HepG2 (cell line): ENCODE data around the gene FBLN5. TPM values are rescaled to one million over a fixed set of nuclear protein-coding genes. Genes with fewer than 3 reads are reported as not detected.
A peak's percentile ranks its signal among the peaks of the same experiment; 100 is the strongest.

Source experiments
- ATAC-seq: fragments of 200-7000 bp; cut with Tn5 transposase; 3 replicates; pipeline ENCODE4 v1.9.1; 2020; ENCODE audit warnings: mild to moderate bottlenecking, moderate library complexity
- BruUV-seq: library from RNA; stranded (reverse); fragments of 400-500 nt; replicated peaks from 2 replicates; lab custom pipeline; 2021; lab: Mats Ljungman, UMichigan
- CTCF ChIA-PET: fragments of 300-600 bp; formaldehyde crosslinking; extraction: SDS; loops from one replicate; lab custom pipeline; 2021; ENCODE audit warnings: low total read pairs, inconsistent platforms, low intra/inter-chr PET ratio; lab: Yijun Ruan, JAX
- POLR2A ChIA-PET: fragments of 350-600 bp; sonication (Branson Sonifier 250); formaldehyde crosslinking; loops from one replicate; lab custom pipeline; 2020; ENCODE audit warnings: antibody characterized with exemption, inconsistent platforms; lab: Yijun Ruan, JAX
- DNase-seq: peaks from one replicate; pipeline ENCODE4 v3.0.0-alpha.2; 2015; ENCODE audit warnings: low spot score
- FAIRE-seq: peaks from 3 replicates; lab custom pipeline; 2011; peaks lifted over from hg19 to GRCh38; lab: Jason Lieb, UNC
- H2AFZ ChIP-seq: one replicate; pipeline ENCODE4 v1.6.1; 2011; ENCODE audit warnings: low read length, inconsistent platforms
- H3K27ac ChIP-seq: fragments of 300-600 bp; 3 replicates; pipeline ENCODE4 v1.8.0; 2011; ENCODE audit warnings: mixed run types, mild to moderate bottlenecking, mixed read lengths, low read length, inconsistent platforms; ENCODE audit not compliant: insufficient read depth; ENCODE audit errors: extremely low read length
- H3K27me3 ChIP-seq, 2 experiments: fragments of 200-600 bp in 1 of 2; 2 replicates in 1 of 2; 3 replicates in 1 of 2; pipeline versions ENCODE4 v1.6.0 to v1.8.0; 2011; ENCODE audit warnings: low read length in 2 of 2, mild to moderate bottlenecking in 2 of 2, moderate library complexity in 2 of 2, inconsistent platforms in 1 of 2; ENCODE audit not compliant: insufficient read depth in 2 of 2, control insufficient read depth in 1 of 2
- H3K36me3 ChIP-seq, 2 experiments: fragments of 200-600 bp in 1 of 2; replicated peaks in 1 of 2; 2 replicates in 1 of 2; 3 replicates in 1 of 2; pipeline versions ENCODE4 v1.5.1 to v1.8.0; 2011; ENCODE audit warnings: low read length in 2 of 2, inconsistent platforms in 1 of 2; ENCODE audit not compliant: insufficient read depth in 2 of 2, control insufficient read depth in 1 of 2
- H3K4me1 ChIP-seq: 2 replicates; pipeline ENCODE4 v1.5.1; 2012; ENCODE audit warnings: low read length, inconsistent platforms; ENCODE audit not compliant: insufficient read depth
- H3K4me2 ChIP-seq: 2 replicates; pipeline ENCODE4 v1.6.0; 2011; ENCODE audit warnings: low read depth, low read length, inconsistent platforms
- H3K4me3 ChIP-seq, 3 experiments: fragments of 200-600 bp in 1 of 3; sonication (generic), shearing (Covaris generic) in 1 of 3; replicated peaks in 1 of 3; 2 replicates each; pipeline ENCODE4 v1.5.1; 2011 to 2016; ENCODE audit warnings: low read length in 3 of 3, inconsistent platforms in 2 of 3, low read depth in 2 of 3, mild to moderate bottlenecking in 2 of 3, control low read depth in 1 of 3, mixed read lengths in 1 of 3; ENCODE audit not compliant: insufficient read depth in 1 of 3
- H3K79me2 ChIP-seq: one replicate; pipeline ENCODE4 v1.6.1; 2011; ENCODE audit warnings: low read length, inconsistent platforms; ENCODE audit not compliant: insufficient read depth
- H3K9ac ChIP-seq: 2 replicates; pipeline ENCODE4 v1.6.0; 2011; ENCODE audit warnings: mild to moderate bottlenecking, low read depth, low read length, inconsistent platforms; ENCODE audit not compliant: insufficient read depth
- H3K9me3 ChIP-seq: 2 replicates; pipeline ENCODE4 v1.5.1; 2012; ENCODE audit warnings: mild to moderate bottlenecking, low read length
- H4K20me1 ChIP-seq: 2 replicates; pipeline ENCODE4 v1.6.0; 2011; ENCODE audit warnings: inconsistent platforms, mild to moderate bottlenecking, low read length, moderate library complexity; ENCODE audit not compliant: insufficient read depth
- ADNP ChIP-seq: sonication (generic); formaldehyde crosslinking; IDR thresholded peaks from 2 replicates; pipeline ENCODE4 v1.4.0; 2020; ENCODE audit warnings: missing genetic modification reagents
- BHLHE40 ChIP-seq: IDR thresholded peaks from 2 replicates; pipeline ENCODE4 v1.6.1; 2011; ENCODE audit warnings: low read length, improper control_type of control experiment
- CCAR2 ChIP-seq: fragments of 200-400 bp; formaldehyde crosslinking; optimal IDR thresholded peaks from 2 replicates; pipeline ENCODE3; 2018; ENCODE audit warnings: low read depth, mild to moderate bottlenecking, low read length, moderate library complexity
- FUBP1 ChIP-seq: sonication (generic); formaldehyde crosslinking; IDR thresholded peaks from 2 replicates; pipeline ENCODE4 v1.5.1; 2020; ENCODE audit warnings: missing genetic modification reagents, mild to moderate bottlenecking, borderline replicate concordance
- NCOA1 ChIP-seq: sonication (generic); formaldehyde crosslinking; IDR thresholded peaks from 2 replicates; pipeline ENCODE4 v1.9.0; 2021; ENCODE audit warnings: missing genetic modification reagents
- RAD21 ChIP-seq: fragments of 450-650 bp; formaldehyde crosslinking; IDR thresholded peaks from 2 replicates; pipeline ENCODE4 v1.5.0; 2020; ENCODE audit warnings: mild to moderate bottlenecking
- SMC3 ChIP-seq: IDR thresholded peaks from 2 replicates; pipeline ENCODE4 v1.6.1; 2011; ENCODE audit warnings: low read length, improper control_type of control experiment
- TBX3 ChIP-seq: fragments of 450-650 bp; IDR thresholded peaks from 2 replicates; pipeline ENCODE4 v1.6.1; 2017; ENCODE audit warnings: antibody characterized with exemption, mild to moderate bottlenecking, inconsistent platforms, borderline replicate concordance
- THAP7 ChIP-seq: sonication (generic); formaldehyde crosslinking; IDR thresholded peaks from 2 replicates; pipeline ENCODE4 v1.8.1; 2023; ENCODE audit warnings: mild to moderate bottlenecking, missing genetic modification reagents
- XRCC5 ChIP-seq: fragments of 200-400 bp; formaldehyde crosslinking; optimal IDR thresholded peaks from 2 replicates; pipeline ENCODE3; 2017; ENCODE audit warnings: mild to moderate bottlenecking, low read length
- YY1 ChIP-seq: IDR thresholded peaks from 2 replicates; pipeline ENCODE4 v1.6.1; 2011; ENCODE audit warnings: low read length, low read depth, moderate library complexity, mild to moderate bottlenecking; ENCODE audit not compliant: insufficient read depth, insufficient replicate concordance
- ZNF224 ChIP-seq: sonication (generic); formaldehyde crosslinking; IDR thresholded peaks from 2 replicates; pipeline ENCODE4 v1.5.0; 2020; ENCODE audit warnings: mild to moderate bottlenecking, missing genetic modification reagents
- ZNF556 ChIP-seq: sonication (generic); formaldehyde crosslinking; IDR thresholded peaks from 2 replicates; pipeline ENCODE4 v1.4.0; 2020; ENCODE audit warnings: mild to moderate bottlenecking, missing genetic modification reagents, borderline replicate concordance
- ZNF781 ChIP-seq: sonication (generic); formaldehyde crosslinking; IDR thresholded peaks from 2 replicates; pipeline ENCODE4 v1.5.1; 2020; ENCODE audit warnings: borderline replicate concordance, mild to moderate bottlenecking, missing genetic modification reagents; ENCODE audit errors: not compliant biosample characterization
- ZNF879 ChIP-seq: sonication (generic); formaldehyde crosslinking; IDR thresholded peaks from 2 replicates; pipeline ENCODE4 v1.8.1; 2023; ENCODE audit warnings: missing genetic modification reagents
- WGBS: methylation state at CpG from one replicate; pipeline ENCODE4 v1.1.6; 2017; ENCODE audit warnings: low lambda C conversion rate; 5-methylcytosine and 5-hydroxymethylcytosine counted together
- in situ Hi-C: cut with HindIII; loops from 2 replicates; pipeline ENCODE4 v1.10.0; 2017; ENCODE audit warnings: low pct_unique_long_range_greater_than_20kb; ENCODE audit not compliant: extremely low pct_ligation_motif_present
- intact Hi-C: fragments of 100-400 bp; cut with micrococcal nuclease; formaldehyde crosslinking; loops from one replicate; pipeline ENCODE4 v1.10.0; 2022; ENCODE audit not compliant: unreplicated experiment
- polyA plus RNA-seq, 8 experiments: library from polyadenylated mRNA; depleted of rRNA in 3 of 8; stranded (reverse) in 7 of 8; unstranded in 1 of 8; fragments of >200 nt; fragmentation: Illumina TruSeq in 4 of 8; extraction: Trizol in 4 of 8; gene quantifications; 2 replicates each; pipeline versions ENCODE4 v1.2.1 to v1.2.3, GENCODE V29; 2011 to 2016; ENCODE audit warnings: low read depth in 4 of 8, missing spikeins in 1 of 8, mixed read lengths in 1 of 8; ENCODE audit not compliant: insufficient read depth in 1 of 8
- total RNA-seq, 5 experiments: library from RNA; depleted of rRNA; stranded (reverse); fragments of >200 nt; fragmentation: Illumina TruSeq; extraction: Trizol; gene quantifications; 2 replicates each; pipeline ENCODE4 v1.2.3, GENCODE V29; 2016; ENCODE audit warnings: low read depth in 1 of 5
- TF ChIP-seq, protein P1 (sequence below): sonication (generic); formaldehyde crosslinking; IDR thresholded peaks from 2 replicates; pipeline ENCODE4 v1.4.0; 2020; ENCODE audit warnings: missing genetic modification reagents, mild to moderate bottlenecking, borderline replicate concordance

Gene FBLN5
- total and polyA plus RNA-seq, 2 of the 13 experiments (the other 11 are each of a cell fraction or from before 2014, with no cell fraction given), result 0.38 to 0.77 TPM

DNA sequence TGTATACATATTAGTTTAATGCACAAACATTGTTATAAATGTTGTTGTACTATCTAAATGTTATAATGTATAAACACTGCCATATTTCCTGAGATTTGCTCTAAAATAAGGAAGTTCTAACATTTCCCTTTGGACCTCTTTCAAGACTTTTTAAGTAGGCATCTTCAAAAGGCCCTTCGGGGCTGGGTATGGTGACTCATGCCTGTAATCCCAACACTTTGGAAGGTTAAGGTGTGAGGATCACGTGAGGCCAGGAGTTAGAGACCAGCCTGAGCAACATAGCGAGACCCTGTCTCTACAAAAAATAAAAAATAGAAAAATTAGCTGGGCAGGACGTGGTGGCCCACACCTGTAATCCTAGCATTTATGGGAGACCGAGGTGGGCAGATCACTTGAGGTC, 35.5 kb downstream of the FBLN5 start:
- CTCF ChIA-PET, result interaction anchor here (1.7 to 2.5 kb wide), 2 partner anchors 53 to 262 kb away, joined by 7 to 11 read pairs; no protein-coding TSS in a partner anchor
- H2AFZ ChIP-seq, result no peak overlapping the region

GRCh38 chr14:91911474-91912032, 35.9 kb downstream of the FBLN5 start:
- in situ Hi-C loops, result loop anchor here (25.0 kb wide), 1 partner anchor 249 kb away; no protein-coding TSS in a partner anchor
- no peak overlapping the region for H2AFZ ChIP-seq
- H3K4me1 ChIP-seq, result peaks cover 3% of the 10 kb centered on the region; the same call in 1 of the 2 replicates
- H4K20me1 ChIP-seq, result no peaks in the 10 kb centered on the region
- CTCF ChIA-PET, result interaction anchor here (0.6 to 2.5 kb wide), 3 partner anchors 53 to 262 kb away, joined by 3 to 11 read pairs (median 7); no protein-coding TSS in a partner anchor
- no peaks in the 10 kb centered on the region for H3K9me3 ChIP-seq
- POLR2A ChIA-PET, result interaction anchor here (0.9 kb wide), 1 partner anchor 402 kb away, joined by 4 read pairs; no protein-coding TSS in a partner anchor
- H3K4me2 ChIP-seq, result no peak overlapping the region
- FAIRE-seq (peak; percentile 44), ATAC-seq (peak; percentile 90), DNase-seq (peak; percentile 47)
- no TSS peak for BruUV-seq
- intact Hi-C loops, result loop anchor here (1.0 to 5.0 kb wide), 2 partner anchors 52 to 259 kb away; no protein-coding TSS in a partner anchor
- 39% methylated on average over 9 of the region's 9 CpGs for WGBS
- no peaks in the 10 kb centered on the region for H3K79me2 ChIP-seq
- no peaks in the 10 kb centered on the region for H3K27me3 ChIP-seq
- no peak overlapping the region for H3K4me3 ChIP-seq
- H3K27ac ChIP-seq, result no peak overlapping the region
- no peak overlapping the region for H3K9ac ChIP-seq
- no peaks in the 10 kb centered on the region for H3K36me3 ChIP-seq
- no peak for TF ChIP-seq NCOA1 (CRISPR knock-in tag)
- peak; percentile 76 for TF ChIP-seq YY1
- TF ChIP-seq ZNF224 (CRISPR knock-in tag), result no peak
- TF ChIP-seq ZNF556 (CRISPR knock-in tag), result no peak
- no peak for TF ChIP-seq THAP7
- peak; percentile 15 for TF ChIP-seq XRCC5
- TF ChIP-seq SMC3, result peak; percentile 83
- no peak for TF ChIP-seq ZNF879 (CRISPR knock-in tag)
- TF ChIP-seq, protein P1, sequence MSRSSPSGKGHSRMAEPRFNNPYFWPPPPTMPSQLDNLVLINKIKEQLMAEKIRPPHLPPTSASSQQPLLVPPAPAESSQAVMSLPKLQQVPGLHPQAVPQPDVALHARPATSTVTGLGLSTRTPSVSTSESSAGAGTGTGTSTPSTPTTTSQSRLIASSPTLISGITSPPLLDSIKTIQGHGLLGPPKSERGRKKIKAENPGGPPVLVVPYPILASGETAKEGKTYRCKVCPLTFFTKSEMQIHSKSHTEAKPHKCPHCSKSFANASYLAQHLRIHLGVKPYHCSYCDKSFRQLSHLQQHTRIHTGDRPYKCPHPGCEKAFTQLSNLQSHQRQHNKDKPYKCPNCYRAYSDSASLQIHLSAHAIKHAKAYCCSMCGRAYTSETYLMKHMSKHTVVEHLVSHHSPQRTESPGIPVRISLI (CRISPR knock-in tag), result peak; percentile 87
- TF ChIP-seq FUBP1 (CRISPR knock-in tag), result no peak
- peak; percentile 37; the same call in 1 of the 2 replicates for TF ChIP-seq RAD21
- no peak for TF ChIP-seq ZNF781 (CRISPR knock-in tag)

More for the DNA sequence above, 35.5 kb downstream of the FBLN5 start:
- no TSS peak for BruUV-seq
- DNase-seq, result no peak
- POLR2A ChIA-PET, result no interaction called here
- Histone ChIP-seq H4K20me1 (no peaks in the 10 kb centered on the region), H3K27ac (no peak overlapping the region), H3K27me3 (no peaks in the 10 kb centered on the region), H3K79me2 (no peaks in the 10 kb centered on the region), H3K4me2 (no peak overlapping the region), H3K4me1 (no peaks in the 10 kb centered on the region), H3K4me3 (no peak overlapping the region), H3K9me3 (no peaks in the 10 kb centered on the region), H3K9ac (no peak overlapping the region), H3K36me3 (no peaks in the 10 kb centered on the region)
- in situ Hi-C loops (loop anchor here (25.0 kb wide), 1 partner anchor 250 kb away; no protein-coding TSS in a partner anchor), intact Hi-C loops (loop anchor here (5.0 kb wide), 1 partner anchor 260 kb away; no protein-coding TSS in a partner anchor)
- no peak for ATAC-seq
- 40% methylated on average over 5 of the region's 5 CpGs for WGBS
- TF ChIP-seq TBX3, result no peak
- no peak for TF ChIP-seq ADNP (CRISPR knock-in tag)
- TF ChIP-seq BHLHE40, result 0 out of 2 replicates have a peak, but pooled peaks have one; percentile 25
- no peak for TF ChIP-seq CCAR2
- FAIRE-seq, result no peak
